ENCODE measurements around the gene OR2Z1. TPM values are rescaled to one million over a fixed set of nuclear protein-coding genes. Genes with fewer than 3 reads are reported as not detected.
"Not testable (repeated sequence)": the region's sequence is repeated elsewhere in the genome, so short reads cannot be mapped to it uniquely, and the experiment has no call there.

OR2Z1 gene
- total RNA-seq, 2 donors from 2014 or later, result not detected

DNA sequence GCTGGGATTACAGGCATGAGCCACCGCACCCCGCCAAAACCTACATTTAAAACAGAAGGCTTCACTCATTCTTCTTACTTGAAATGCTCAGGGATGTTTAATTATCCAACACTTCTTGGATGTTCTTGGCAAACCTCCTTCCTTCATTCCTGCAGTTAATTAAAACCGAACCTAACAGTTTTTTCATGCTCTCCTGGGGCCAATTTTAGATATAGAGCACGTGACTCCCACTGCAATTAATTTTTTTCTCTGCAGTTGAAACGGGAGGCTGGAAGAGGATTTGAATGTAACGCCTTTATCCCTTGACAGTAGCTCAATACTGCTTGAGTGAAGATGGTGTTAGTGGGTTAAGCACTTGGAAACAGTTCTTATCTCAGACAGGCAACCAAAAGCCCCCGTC is 18.2 kb upstream of the OR2Z1 start:
- no peak overlapping the region for H3K27ac ChIP-seq
- no peaks in the 10 kb centered on the region for H3K4me1 ChIP-seq
- no peaks in the 10 kb centered on the region for H3K9me3 ChIP-seq
- no peaks in the 10 kb centered on the region for H3K36me3 ChIP-seq
- no peak overlapping the region for H3K4me3 ChIP-seq
- no peaks in the 10 kb centered on the region for H3K27me3 ChIP-seq
- TF ChIP-seq, protein P1, sequence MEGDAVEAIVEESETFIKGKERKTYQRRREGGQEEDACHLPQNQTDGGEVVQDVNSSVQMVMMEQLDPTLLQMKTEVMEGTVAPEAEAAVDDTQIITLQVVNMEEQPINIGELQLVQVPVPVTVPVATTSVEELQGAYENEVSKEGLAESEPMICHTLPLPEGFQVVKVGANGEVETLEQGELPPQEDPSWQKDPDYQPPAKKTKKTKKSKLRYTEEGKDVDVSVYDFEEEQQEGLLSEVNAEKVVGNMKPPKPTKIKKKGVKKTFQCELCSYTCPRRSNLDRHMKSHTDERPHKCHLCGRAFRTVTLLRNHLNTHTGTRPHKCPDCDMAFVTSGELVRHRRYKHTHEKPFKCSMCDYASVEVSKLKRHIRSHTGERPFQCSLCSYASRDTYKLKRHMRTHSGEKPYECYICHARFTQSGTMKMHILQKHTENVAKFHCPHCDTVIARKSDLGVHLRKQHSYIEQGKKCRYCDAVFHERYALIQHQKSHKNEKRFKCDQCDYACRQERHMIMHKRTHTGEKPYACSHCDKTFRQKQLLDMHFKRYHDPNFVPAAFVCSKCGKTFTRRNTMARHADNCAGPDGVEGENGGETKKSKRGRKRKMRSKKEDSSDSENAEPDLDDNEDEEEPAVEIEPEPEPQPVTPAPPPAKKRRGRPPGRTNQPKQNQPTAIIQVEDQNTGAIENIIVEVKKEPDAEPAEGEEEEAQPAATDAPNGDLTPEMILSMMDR (IDR thresholded peaks at IDR 0.05), result no peak
- DNase-seq (ENCODE audit: low spot score), result no peak

DNA sequence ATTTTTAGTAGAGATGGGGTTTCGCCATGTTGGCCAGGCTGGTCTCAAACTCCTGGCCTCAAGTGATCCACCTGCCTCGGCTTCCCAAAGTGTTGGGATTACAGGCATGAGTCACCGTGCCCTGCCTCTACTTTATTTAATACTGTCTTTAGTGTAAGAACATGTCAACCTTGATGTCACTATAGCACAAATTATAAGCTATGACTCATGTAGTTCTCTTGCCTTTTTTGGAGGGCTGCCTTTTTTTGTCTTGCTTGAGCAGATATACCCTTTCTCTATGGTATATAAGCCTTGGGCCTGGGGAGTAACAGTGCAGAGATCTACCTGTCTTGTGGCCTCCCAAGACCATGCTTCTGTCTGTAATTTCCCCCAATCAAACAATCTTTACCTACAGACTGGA is 16.1 kb upstream of the OR2Z1 start:
- H3K27me3 ChIP-seq; H3K36me3 ChIP-seq; H3K4me3 ChIP-seq; H3K9me3 ChIP-seq; H3K27ac ChIP-seq; H3K4me1 ChIP-seq; DNase-seq (ENCODE audit: low spot score): not testable (repeated sequence)

DNA sequence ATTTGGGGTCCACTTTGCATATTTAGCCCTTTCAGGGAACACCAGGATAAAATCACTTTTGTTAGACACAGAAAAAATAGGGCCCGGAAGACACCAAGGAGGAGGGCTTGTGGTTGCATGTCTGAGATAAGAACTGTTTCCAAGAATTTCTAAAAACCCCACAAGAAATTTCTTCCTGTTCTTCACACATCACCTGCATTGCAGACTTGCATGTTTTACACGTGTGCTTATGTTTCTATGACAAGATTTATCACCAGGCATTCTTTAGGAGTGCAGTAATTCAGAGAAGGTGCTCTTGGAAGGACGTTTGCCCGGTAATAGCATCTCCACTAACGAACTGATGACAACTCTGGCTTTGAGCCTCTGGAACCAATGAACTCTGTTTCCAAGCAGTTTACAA is 15.7 kb upstream of the OR2Z1 start:
- Histone ChIP-seq H3K36me3 (no peaks in the 10 kb centered on the region), H3K27me3 (no peaks in the 10 kb centered on the region), H3K27ac (no peak overlapping the region), H3K4me1 (no peaks in the 10 kb centered on the region), H3K9me3 (no peaks in the 10 kb centered on the region), H3K4me3 (no peak overlapping the region)
- no peak for DNase-seq (ENCODE audit: low spot score)
- TF ChIP-seq, protein P1 (IDR thresholded peaks at IDR 0.05), result no peak

DNA sequence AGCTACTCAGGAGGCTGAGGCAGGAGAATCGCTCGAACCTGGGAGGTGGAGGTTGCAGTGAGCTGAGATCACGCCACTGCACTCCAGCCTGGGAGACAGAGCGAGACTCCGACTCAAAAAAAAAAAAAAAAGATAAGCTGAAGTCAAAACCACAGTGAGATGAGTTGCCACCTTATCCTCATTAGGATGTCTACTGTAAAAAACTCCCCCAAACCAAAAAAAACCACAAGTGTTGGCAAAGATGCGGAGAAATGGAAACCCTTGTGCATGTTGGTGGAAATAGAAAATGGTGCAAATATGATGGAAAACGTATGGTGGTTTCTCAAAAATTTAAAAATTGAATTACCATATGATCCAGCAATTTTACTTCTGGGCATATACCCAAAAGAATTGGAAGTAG is 11.1 kb upstream of the OR2Z1 start:
- not testable (repeated sequence) for H3K36me3 ChIP-seq; H3K4me3 ChIP-seq; H3K27me3 ChIP-seq; H3K27ac ChIP-seq; H3K4me1 ChIP-seq; DNase-seq (ENCODE audit: low spot score)
- peaks cover 0 to 13% of the 10 kb centered on the region in 2 donors for H3K9me3 ChIP-seq

DNA sequence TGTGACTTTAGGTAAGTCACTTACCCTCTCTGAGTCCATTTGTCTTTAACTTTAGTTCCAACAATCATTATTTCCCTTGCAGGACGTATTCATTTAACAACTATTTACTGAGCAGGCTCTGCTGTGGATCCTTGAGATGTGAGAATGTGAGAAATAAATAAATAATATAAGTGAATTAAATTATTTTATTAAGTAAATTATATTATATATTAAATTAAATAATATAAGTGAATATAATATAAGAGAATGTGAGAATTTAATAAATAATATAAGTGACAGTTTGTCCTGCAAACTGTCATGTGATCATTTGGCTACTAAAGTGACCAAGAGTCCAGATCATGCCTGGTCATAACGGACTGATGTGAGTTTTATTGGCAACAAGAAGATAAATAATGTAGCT is 598 bp downstream of the OR2Z1 start:
- TF ChIP-seq, protein P1 (IDR thresholded peaks at IDR 0.05), result no peak
- H3K4me3 ChIP-seq, result no peak overlapping the region
- H3K4me1 ChIP-seq, result no peaks in the 10 kb centered on the region
- H3K27me3 ChIP-seq, result no peaks in the 10 kb centered on the region
- no peak overlapping the region for H3K27ac ChIP-seq
- peaks cover 0 to 5% of the 10 kb centered on the region in 2 donors for H3K9me3 ChIP-seq
- no peaks in the 10 kb centered on the region for H3K36me3 ChIP-seq
- DNase-seq (ENCODE audit: low spot score), result no peak

DNA sequence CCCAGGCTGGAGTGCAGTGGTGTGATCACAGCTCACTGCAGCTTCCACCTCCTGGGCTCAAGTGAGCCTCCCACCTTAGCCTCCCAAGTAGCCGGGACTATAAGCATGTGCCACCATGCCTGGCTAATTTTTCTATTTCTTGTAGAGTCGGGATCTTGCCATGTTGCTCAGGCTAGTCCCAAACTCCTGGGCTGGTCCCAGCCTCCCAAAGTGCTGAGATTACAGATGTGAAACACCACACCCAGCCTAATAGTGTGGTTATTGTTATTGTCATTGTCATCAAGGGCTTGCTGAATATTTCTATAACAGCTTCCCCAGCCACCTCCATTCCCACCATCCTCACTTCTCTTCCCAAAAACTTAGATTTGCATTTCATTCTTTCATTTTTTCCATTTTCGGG is 2.8 kb downstream of the OR2Z1 start:
- H3K4me3 ChIP-seq, result no peak overlapping the region
- H3K27me3 ChIP-seq, result no peaks in the 10 kb centered on the region
- no peak overlapping the region for H3K27ac ChIP-seq
- no peak for DNase-seq (ENCODE audit: low spot score)
- H3K9me3 ChIP-seq, result no peaks in the 10 kb centered on the region
- no peaks in the 10 kb centered on the region for H3K36me3 ChIP-seq
- TF ChIP-seq, protein P1 (IDR thresholded peaks at IDR 0.05), result no peak
- no peaks in the 10 kb centered on the region for H3K4me1 ChIP-seq

DNA sequence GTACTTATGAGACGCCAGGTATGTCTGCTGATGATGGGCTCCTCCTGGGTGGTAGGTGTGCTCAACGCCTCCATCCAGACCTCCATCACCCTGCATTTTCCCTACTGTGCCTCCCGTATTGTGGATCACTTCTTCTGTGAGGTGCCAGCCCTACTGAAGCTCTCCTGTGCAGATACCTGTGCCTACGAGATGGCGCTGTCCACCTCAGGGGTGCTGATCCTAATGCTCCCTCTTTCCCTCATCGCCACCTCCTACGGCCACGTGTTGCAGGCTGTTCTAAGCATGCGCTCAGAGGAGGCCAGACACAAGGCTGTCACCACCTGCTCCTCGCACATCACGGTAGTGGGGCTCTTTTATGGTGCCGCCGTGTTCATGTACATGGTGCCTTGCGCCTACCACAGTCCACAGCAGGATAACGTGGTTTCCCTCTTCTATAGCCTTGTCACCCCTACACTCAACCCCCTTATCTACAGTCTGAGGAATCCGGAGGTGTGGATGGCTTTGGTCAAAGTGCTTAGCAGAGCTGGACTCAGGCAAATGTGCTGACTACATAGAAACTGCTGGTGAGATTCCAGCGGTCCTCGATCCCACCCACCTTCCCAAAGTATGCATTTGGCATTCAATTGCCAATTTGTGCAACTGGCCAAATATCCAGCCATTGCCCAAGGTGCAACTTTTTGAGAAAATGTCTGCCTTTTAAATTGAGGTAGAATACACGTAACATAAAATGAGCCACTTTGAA is 10.2 kb downstream of the OR2Z1 start:
- DNase-seq (ENCODE audit: low spot score), result no peak
- no peaks in the 10 kb centered on the region for H3K9me3 ChIP-seq
- no peaks in the 10 kb centered on the region for H3K36me3 ChIP-seq
- no peak overlapping the region for H3K4me3 ChIP-seq
- H3K27ac ChIP-seq, result no peak overlapping the region
- H3K27me3 ChIP-seq, result no peaks in the 10 kb centered on the region
- no peaks in the 10 kb centered on the region for H3K4me1 ChIP-seq
- TF ChIP-seq, protein P1 (IDR thresholded peaks at IDR 0.05), result no peak
